Liver (tissue), 9 donors: Measurements from ENCODE around the gene THUMPD2. TPM values are rescaled to one million over a fixed set of nuclear protein-coding genes. Genes with fewer than 3 reads are reported as not detected.

Source experiments
- DNase-seq: peaks from one replicate; pipeline ENCODE4 v3.0.0-alpha.2; 2017; ENCODE audit warnings: low spot score
- H3K27ac ChIP-seq, 2 donors: one replicate each; pipeline ENCODE4 v1.7.0; 2013; ENCODE audit warnings: inconsistent platforms in 2 of 2, low read length in 2 of 2, control low read depth in 1 of 2, low read depth in 1 of 2, mild to moderate bottlenecking in 1 of 2
- H3K27me3 ChIP-seq, 4 donors: one replicate each; pipeline versions ENCODE4 v1.6.1 to v1.7.0; 2013; ENCODE audit warnings: low read length in 3 of 4, inconsistent platforms in 1 of 4, mild to moderate bottlenecking in 1 of 4, moderate library complexity in 1 of 4; ENCODE audit not compliant: control insufficient read depth in 4 of 4, insufficient read depth in 4 of 4
- H3K36me3 ChIP-seq, 4 donors: one replicate each; pipeline versions ENCODE4 v1.6.1 to v1.7.0; 2013; ENCODE audit warnings: low read length in 3 of 4, mild to moderate bottlenecking in 3 of 4, low read depth in 1 of 4, moderate library complexity in 1 of 4; ENCODE audit not compliant: control insufficient read depth in 4 of 4, insufficient read depth in 3 of 4
- H3K4me1 ChIP-seq, 4 donors: one replicate each; pipeline versions ENCODE4 v1.6.1 to v1.7.0; 2013; ENCODE audit warnings: low read length in 3 of 4, mild to moderate bottlenecking in 3 of 4, moderate library complexity in 1 of 4; ENCODE audit not compliant: control insufficient read depth in 4 of 4, insufficient read depth in 4 of 4
- H3K4me3 ChIP-seq, 3 donors: one replicate each; pipeline versions ENCODE4 v1.6.1 to v1.7.0; 2013; ENCODE audit warnings: low read length in 3 of 3, control low read depth in 1 of 3, low read depth in 1 of 3, mild to moderate bottlenecking in 1 of 3
- H3K9ac ChIP-seq, 2 donors: one replicate each; pipeline ENCODE4 v1.7.0; 2013; ENCODE audit warnings: low read length in 2 of 2, mild to moderate bottlenecking in 2 of 2, moderate library complexity in 2 of 2, control low read depth in 1 of 2, low read depth in 1 of 2
- H3K9me3 ChIP-seq, 4 donors: one replicate each; pipeline versions ENCODE4 v1.6.1 to v1.7.0; 2013; ENCODE audit warnings: low read length in 3 of 4; ENCODE audit not compliant: control insufficient read depth in 4 of 4
- ATF3 ChIP-seq: IDR thresholded peaks from 2 replicates; pipeline ENCODE4 v1.6.1; 2016; ENCODE audit warnings: antibody characterized with exemption
- EGR1 ChIP-seq, 2 donors: IDR thresholded peaks; 2 replicates each; pipeline ENCODE4 v1.6.1; 2016 to 2018; ENCODE audit warnings: antibody characterized with exemption in 2 of 2, low read depth in 2 of 2
- FOXA2 ChIP-seq: IDR thresholded peaks from 2 replicates; pipeline ENCODE4 v1.6.1; 2016; ENCODE audit warnings: antibody characterized with exemption
- GABPA ChIP-seq, 2 donors: IDR thresholded peaks in 1 of 2; conservative IDR thresholded peaks in 1 of 2; 2 replicates each; pipeline ENCODE4 v1.6.1; 2016; ENCODE audit warnings: antibody characterized with exemption in 2 of 2, mild to moderate bottlenecking in 1 of 2, moderate library complexity in 1 of 2
- HNF4G ChIP-seq: IDR thresholded peaks from 2 replicates; pipeline ENCODE4 v1.6.1; 2016; ENCODE audit warnings: antibody characterized with exemption
- JUND ChIP-seq, 2 donors: IDR thresholded peaks; 2 replicates each; pipeline ENCODE4 v1.6.1; 2016; ENCODE audit warnings: antibody characterized with exemption in 2 of 2
- MAX ChIP-seq: IDR thresholded peaks from 2 replicates; pipeline ENCODE4 v1.6.1; 2016; ENCODE audit warnings: antibody characterized with exemption
- NR2F2 ChIP-seq: IDR thresholded peaks from 2 replicates; pipeline ENCODE4 v1.6.1; 2016; ENCODE audit warnings: antibody characterized with exemption
- REST ChIP-seq: IDR thresholded peaks from 2 replicates; pipeline ENCODE4 v1.6.1; 2016; ENCODE audit warnings: antibody characterized with exemption, mild to moderate bottlenecking
- RXRA ChIP-seq, 2 donors: IDR thresholded peaks; 2 replicates each; pipeline ENCODE4 v1.6.1; 2017 to 2018; ENCODE audit warnings: antibody characterized with exemption in 2 of 2, mild to moderate bottlenecking in 1 of 2
- SP1 ChIP-seq: IDR thresholded peaks from 2 replicates; pipeline ENCODE4 v1.6.1; 2018; ENCODE audit warnings: antibody characterized with exemption, mild to moderate bottlenecking
- TAF1 ChIP-seq: conservative IDR thresholded peaks from 2 replicates; pipeline ENCODE4 v1.6.1; 2016; ENCODE audit warnings: antibody characterized with exemption, mild to moderate bottlenecking
- YY1 ChIP-seq: IDR thresholded peaks from 2 replicates; pipeline ENCODE4 v1.6.1; 2016; ENCODE audit warnings: antibody characterized with exemption, mild to moderate bottlenecking
- WGBS: extraction: QIAGEN DNeasy Blood & Tissue Kit; methylation state at CpG from one replicate; pipeline ENCODE4 v1.1.7; 2013; 5-methylcytosine and 5-hydroxymethylcytosine counted together
- polyA plus RNA-seq, 2 donors: library from polyadenylated mRNA; stranded (reverse) in 1 of 2; unstranded in 1 of 2; fragments of 200-250 nt in 1 of 2; fragments of >200 nt in 1 of 2; fragmentation: Nextera tagmentation in 1 of 2; extraction: Ambion mirVana in 1 of 2; gene quantifications; one replicate each; pipeline versions ENCODE4 v1.2.1 to v1.2.3, GENCODE V29; 2013 to 2015
- total RNA-seq, 2 donors: library from RNA; depleted of rRNA; stranded (reverse); fragments of >200 nt; gene quantifications; one replicate each; pipeline ENCODE4 v1.2.3, GENCODE V29; 2014
- TF ChIP-seq, protein P1 (sequence below): IDR thresholded peaks from 2 replicates; pipeline ENCODE4 v1.6.1; 2016; ENCODE audit warnings: antibody characterized with exemption
- TF ChIP-seq, protein P2 (sequence below): fragments of 150-350 bp; IDR thresholded peaks from 2 replicates; pipeline ENCODE4 v1.5.1; 2017; ENCODE audit warnings: improper control_type of control experiment, low read depth, low read length; ENCODE audit not compliant: missing input control
- donor health status: healthy.
- donor health status: healthy.
- donor health status: healthy.
- donor health status: healthy.
- donor health status: healthy.

The THUMPD2 gene
- total and polyA plus RNA-seq, 4 donors = 2.2 to 5.9 (median 5.0) TPM

GRCh38 chr2:39787950-39788349 is 8.9 kb upstream of the THUMPD2 start:
- WGBS = 91% methylated on average over 2 of the region's 2 CpGs
- Histone ChIP-seq H3K27me3 (no peaks in the 10 kb centered on the region), H3K4me3 (no peak overlapping the region), H3K4me1 (no peaks in the 10 kb centered on the region), H3K36me3 (no peaks in the 10 kb centered on the region), H3K27ac (no peak overlapping the region), H3K9me3 (peaks cover 0 to 3% (median 1%) of the 10 kb centered on the region in 4 donors), H3K9ac (no peak overlapping the region)
- no peak for TF ChIP-seq SP1
- no peak for TF ChIP-seq ATF3
- DNase-seq = no peak

GRCh38 chr2:39786761-39787522 is 7.9 kb upstream of the THUMPD2 start:
- DNase-seq = no peak
- WGBS = 82% methylated on average over 7 of the region's 7 CpGs
- TF ChIP-seq ATF3 = no peak
- TF ChIP-seq SP1 = no peak
- no peak for TF ChIP-seq YY1
- TF ChIP-seq, protein P1, sequence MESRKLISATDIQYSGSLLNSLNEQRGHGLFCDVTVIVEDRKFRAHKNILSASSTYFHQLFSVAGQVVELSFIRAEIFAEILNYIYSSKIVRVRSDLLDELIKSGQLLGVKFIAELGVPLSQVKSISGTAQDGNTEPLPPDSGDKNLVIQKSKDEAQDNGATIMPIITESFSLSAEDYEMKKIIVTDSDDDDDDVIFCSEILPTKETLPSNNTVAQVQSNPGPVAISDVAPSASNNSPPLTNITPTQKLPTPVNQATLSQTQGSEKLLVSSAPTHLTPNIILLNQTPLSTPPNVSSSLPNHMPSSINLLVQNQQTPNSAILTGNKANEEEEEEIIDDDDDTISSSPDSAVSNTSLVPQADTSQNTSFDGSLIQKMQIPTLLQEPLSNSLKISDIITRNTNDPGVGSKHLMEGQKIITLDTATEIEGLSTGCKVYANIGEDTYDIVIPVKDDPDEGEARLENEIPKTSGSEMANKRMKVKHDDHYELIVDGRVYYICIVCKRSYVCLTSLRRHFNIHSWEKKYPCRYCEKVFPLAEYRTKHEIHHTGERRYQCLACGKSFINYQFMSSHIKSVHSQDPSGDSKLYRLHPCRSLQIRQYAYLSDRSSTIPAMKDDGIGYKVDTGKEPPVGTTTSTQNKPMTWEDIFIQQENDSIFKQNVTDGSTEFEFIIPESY = no peak
- no peak for TF ChIP-seq JUND (IDR thresholded peaks at IDR 0.05)
- TF ChIP-seq, protein P2, sequence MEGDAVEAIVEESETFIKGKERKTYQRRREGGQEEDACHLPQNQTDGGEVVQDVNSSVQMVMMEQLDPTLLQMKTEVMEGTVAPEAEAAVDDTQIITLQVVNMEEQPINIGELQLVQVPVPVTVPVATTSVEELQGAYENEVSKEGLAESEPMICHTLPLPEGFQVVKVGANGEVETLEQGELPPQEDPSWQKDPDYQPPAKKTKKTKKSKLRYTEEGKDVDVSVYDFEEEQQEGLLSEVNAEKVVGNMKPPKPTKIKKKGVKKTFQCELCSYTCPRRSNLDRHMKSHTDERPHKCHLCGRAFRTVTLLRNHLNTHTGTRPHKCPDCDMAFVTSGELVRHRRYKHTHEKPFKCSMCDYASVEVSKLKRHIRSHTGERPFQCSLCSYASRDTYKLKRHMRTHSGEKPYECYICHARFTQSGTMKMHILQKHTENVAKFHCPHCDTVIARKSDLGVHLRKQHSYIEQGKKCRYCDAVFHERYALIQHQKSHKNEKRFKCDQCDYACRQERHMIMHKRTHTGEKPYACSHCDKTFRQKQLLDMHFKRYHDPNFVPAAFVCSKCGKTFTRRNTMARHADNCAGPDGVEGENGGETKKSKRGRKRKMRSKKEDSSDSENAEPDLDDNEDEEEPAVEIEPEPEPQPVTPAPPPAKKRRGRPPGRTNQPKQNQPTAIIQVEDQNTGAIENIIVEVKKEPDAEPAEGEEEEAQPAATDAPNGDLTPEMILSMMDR = no peak
- TF ChIP-seq HNF4G = no peak

GRCh38 chr2:39782591-39782990 is 3.5 kb upstream of the THUMPD2 start:
- no peak for DNase-seq
- no peak for TF ChIP-seq SP1
- TF ChIP-seq TAF1 = no peak
- no peak for TF ChIP-seq NR2F2
- no peak for TF ChIP-seq GABPA (IDR thresholded peaks at IDR 0.05 in 1 of 2, conservative IDR thresholded peaks at IDR 0.05 in 1 of 2)
- TF ChIP-seq, protein P2 = no peak
- no peak for TF ChIP-seq RXRA (IDR thresholded peaks at IDR 0.05)
- no peak for TF ChIP-seq MAX
- no peak for TF ChIP-seq EGR1 (IDR thresholded peaks at IDR 0.05; ENCODE audit: low read depth in 2 of 2)
- TF ChIP-seq YY1 = no peak
- no peak for TF ChIP-seq HNF4G
- no peak for TF ChIP-seq REST
- no peak for TF ChIP-seq JUND (IDR thresholded peaks at IDR 0.05)
- no peak for TF ChIP-seq FOXA2

More at GRCh38 chr2:39786761-39787522, 7.9 kb upstream of the THUMPD2 start:
- H3K4me3 ChIP-seq = no peak overlapping the region
- H3K9me3 ChIP-seq = peaks cover 0 to 3% (median 1%) of the 10 kb centered on the region in 4 donors
- H3K9ac ChIP-seq = no peak overlapping the region
- no peaks in the 10 kb centered on the region for H3K27me3 ChIP-seq
- no peaks in the 10 kb centered on the region for H3K4me1 ChIP-seq
- no peak overlapping the region for H3K27ac ChIP-seq
- no peaks in the 10 kb centered on the region for H3K36me3 ChIP-seq

More at GRCh38 chr2:39782591-39782990, 3.5 kb upstream of the THUMPD2 start:
- Histone ChIP-seq H3K27ac (no peak overlapping the region), H3K4me1 (peaks cover 0 to 3% (median 0%) of the 10 kb centered on the region in 4 donors), H3K9ac (no peak overlapping the region), H3K36me3 (no peaks in the 10 kb centered on the region), H3K9me3 (peaks cover 0 to 2% (median 0%) of the 10 kb centered on the region in 4 donors), H3K27me3 (no peaks in the 10 kb centered on the region), H3K4me3 (no peak overlapping the region)
- WGBS = 88% methylated on average over 2 of the region's 2 CpGs
